8988T (cell line): Measurements from ENCODE around the gene PLEKHA5.

Source experiments
- DNase-seq: peaks from one replicate; pipeline ENCODE4 v3.0.0; 2011

Gene PLEKHA5

GRCh38 chr12:19234981-19235871, 105.7 kb downstream of the PLEKHA5 start:
- no peak for DNase-seq

DNA sequence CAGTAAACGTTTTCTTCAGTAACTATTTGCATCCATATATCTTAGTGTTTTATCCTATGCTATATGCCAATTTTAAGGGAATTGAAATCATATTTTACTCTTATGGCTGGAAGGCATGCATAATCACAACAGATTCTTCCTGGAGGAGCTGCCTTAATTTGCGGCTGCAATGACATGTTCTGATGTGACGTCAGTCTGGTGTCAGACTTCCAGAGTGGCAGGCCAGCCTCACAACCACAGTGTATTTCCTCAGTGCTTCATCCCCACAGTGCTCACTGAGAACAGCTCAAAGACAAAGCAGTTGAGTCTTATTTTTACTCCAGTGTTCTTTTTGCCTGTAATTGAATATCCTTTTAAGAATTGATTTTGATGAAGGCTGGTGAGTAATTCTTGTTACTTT, 107.1 kb downstream of the PLEKHA5 start:
- no peak for DNase-seq

DNA sequence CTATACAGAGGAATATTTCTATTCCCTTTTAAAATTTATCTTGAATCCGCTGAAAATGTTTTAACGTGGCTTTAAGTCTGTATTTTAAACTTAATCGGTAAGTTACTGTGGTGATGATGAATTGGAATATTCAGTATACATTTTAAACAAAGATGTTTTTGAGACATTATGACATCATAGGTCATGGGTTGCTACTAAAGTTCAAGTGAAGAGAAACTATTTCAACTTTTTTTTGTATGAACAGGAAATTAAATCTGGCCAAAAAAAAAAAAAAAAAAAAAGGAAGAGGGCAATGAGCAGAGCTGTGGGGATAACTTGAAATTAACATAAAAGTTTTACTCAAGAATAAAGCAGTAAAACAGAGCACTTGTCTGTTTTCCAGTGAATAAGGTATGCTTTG, 109.0 kb downstream of the PLEKHA5 start:
- DNase-seq, result no peak

- no peak for DNase-seq
Measured at GRCh38 chr12:19239102-19239501, 109.6 kb downstream of the PLEKHA5 start.

- no peak for DNase-seq
Measured at GRCh38 chr12:19239616-19240234, 110.2 kb downstream of the PLEKHA5 start.

DNA sequence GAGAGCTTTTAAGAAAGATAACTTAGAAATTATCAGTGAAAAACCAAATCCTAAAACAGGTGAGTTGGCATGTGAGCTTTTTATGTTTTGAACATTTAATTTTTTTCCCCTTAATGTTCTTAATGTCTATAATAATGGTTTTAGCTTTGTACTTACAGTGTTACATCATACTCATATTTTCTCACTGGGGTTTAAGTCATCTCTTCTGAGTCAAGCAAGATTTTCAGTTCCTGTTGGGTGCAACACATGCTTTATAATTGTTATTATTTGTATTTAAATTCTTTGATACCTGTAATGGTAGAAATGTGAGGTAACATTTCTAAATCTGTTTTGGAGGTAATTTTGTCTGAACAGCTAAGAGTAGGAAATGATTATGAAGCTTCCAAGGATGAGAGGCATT, 113.0 kb downstream of the PLEKHA5 start:
- DNase-seq, result no peak

- DNase-seq, result no peak
Measured at GRCh38 chr12:19243551-19243950, 114.0 kb downstream of the PLEKHA5 start.

DNA sequence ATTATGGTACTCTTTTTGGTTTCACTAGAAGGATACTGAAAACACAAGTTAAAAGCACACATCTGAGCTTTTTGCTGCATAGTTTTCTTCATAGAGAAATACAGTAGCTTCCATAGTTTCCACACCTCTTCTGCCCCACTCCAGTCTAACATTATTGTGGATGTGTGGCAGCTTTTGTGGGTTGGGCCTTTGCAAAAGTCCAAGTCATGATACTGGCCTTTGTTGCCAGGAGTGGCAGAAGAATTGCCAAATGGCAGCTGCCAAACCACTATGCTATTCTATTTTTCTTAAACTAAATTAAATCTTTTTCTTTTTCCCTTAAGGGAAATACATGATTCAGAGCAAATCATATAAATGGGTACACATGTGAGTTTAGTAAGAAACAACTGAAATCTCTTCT, 114.8 kb downstream of the PLEKHA5 start:
- no peak for DNase-seq

- no peak for DNase-seq
Measured at GRCh38 chr12:19245106-19245505, 115.6 kb downstream of the PLEKHA5 start.

DNA sequence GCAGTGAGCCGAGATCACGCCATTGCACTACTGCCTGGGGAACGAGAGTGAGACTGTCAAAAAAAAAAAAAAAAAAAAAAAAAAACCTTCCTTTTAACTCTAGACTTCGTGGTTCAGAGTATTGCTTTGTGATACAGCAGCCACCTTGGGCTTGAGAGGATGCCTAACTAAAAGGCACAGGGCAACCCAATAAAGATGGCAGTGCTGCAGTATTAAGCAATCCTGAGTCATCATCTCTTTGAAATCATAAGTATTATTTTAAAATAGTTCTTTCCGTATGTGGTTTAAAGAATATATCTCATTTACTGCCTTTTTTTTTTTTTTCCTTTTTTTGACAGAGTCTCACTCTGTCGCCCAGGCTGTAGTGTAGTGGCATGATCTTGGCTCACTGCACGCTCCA, 116.1 kb downstream of the PLEKHA5 start:
- no peak for DNase-seq

GRCh38 chr12:19246933-19247332, 117.4 kb downstream of the PLEKHA5 start:
- DNase-seq, result no peak

DNA sequence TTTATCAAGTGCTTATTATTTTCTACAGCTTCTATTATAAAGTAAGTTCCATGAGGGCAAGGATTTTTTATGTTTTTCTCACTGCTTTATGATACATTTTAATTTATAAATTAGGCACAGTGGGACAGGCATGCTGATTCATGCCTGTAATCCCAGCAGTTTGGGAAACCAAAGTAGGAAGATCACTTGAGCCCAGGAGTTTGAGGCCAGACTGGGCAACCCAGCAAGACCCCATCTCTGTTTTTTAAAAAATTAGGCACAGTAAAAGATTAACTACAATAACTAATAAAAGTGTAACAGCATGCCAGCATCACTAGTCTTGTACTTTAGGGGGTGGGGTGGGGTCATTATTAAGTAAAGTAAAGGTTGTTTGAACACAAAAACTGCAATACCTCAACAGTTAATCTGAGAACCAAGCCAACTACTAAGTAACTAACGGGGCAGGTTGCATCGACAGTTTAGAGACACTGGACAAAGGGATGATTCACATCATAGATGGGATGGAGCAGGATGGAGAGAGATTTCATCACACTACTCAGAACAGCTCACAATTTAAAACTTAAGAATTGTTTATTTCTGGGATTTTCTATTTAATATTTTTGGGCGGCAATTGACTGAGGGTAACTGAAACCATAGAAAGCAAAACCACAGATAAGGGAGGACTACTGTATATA, 119.5 kb downstream of the PLEKHA5 start:
- DNase-seq, result no peak

- no peak for DNase-seq
Measured at GRCh38 chr12:19251481-19252132, 122.1 kb downstream of the PLEKHA5 start.

GRCh38 chr12:19260135-19260534, 130.6 kb downstream of the PLEKHA5 start:
- DNase-seq, result no peak

DNA sequence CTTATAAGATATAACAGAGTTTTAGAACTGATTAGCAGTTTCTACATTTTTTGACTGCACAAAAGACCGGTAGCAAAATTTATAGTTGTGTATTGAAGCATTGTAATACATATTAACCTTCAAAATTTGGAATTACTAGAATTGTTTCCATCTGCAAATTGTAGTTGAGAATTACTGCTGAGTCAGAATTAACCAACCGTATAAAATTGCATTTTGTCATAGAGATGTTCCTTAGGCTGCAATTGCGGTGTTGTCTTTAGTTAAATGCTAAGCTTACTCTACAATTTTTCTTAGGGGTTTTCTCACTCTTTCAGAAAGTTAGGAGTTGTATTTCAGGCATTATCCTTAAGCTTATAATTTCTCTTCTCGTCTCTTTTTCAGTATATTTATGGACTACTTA, 132.2 kb downstream of the PLEKHA5 start:
- DNase-seq, result no peak

DNA sequence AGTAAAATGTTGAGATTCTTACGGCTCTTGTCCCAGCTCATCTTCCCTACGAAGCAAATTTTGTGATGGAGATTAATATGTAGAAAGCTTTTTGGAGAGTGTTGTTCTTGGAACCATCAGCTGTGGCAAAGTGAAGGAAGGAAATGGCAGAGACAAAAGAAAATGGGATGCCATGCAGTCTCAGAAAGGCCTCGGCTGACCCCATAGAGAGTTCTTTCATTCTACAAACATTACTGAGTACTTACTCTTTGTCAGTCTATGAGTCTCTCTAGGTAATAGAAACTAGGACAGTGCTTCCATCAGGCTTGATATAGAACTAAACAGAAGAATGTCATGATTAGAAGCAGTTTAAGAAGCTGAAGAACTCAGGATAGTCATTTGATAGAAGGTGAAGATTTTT, 134.1 kb downstream of the PLEKHA5 start:
- DNase-seq, result no peak

- DNase-seq, result no peak
Measured at GRCh38 chr12:19273482-19274330, 144.2 kb downstream of the PLEKHA5 start.

- DNase-seq, result no peak
Measured at GRCh38 chr12:19276767-19277166, 147.2 kb downstream of the PLEKHA5 start.

- DNase-seq, result no peak
Measured at GRCh38 chr12:19277711-19278110, 148.2 kb downstream of the PLEKHA5 start.

DNA sequence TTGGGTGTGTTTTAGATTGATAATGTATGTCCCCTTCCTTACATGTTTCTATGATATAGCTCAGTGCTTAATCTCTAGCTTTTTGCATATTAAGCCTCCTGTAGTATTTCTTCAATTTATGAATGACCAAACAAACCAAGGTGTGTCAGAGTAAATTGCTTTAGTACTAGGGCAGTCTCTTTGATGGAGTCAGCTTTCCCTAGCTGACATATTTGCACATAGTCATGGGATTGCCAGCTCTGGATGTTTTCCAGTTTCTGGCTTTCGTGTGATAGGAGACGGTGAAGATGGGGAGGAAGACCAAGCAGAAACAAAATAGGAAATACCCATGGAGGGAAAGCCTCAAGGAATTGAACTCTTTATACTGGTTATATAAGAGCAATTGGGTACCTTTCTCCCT, 148.9 kb downstream of the PLEKHA5 start:
- DNase-seq, result no peak

- no peak for DNase-seq
Measured at GRCh38 chr12:19282133-19282699, 152.7 kb downstream of the PLEKHA5 start.

GRCh38 chr12:19284658-19285057, 155.1 kb downstream of the PLEKHA5 start:
- no peak for DNase-seq
